Neural progenitor cell (in vitro differentiated cells): ENCODE results near the gene PTPN14. TPM values are rescaled to one million over a fixed set of nuclear protein-coding genes. Genes with fewer than 3 reads are reported as not detected.
"Not testable (repeated sequence)": the region's sequence is repeated elsewhere in the genome, so short reads cannot be mapped to it uniquely, and the experiment has no call there.

Experiments used
- DNase-seq: peaks from one replicate; pipeline ENCODE4 v3.0.0-alpha.2; 2016; ENCODE audit warnings: low spot score
- H2AFZ ChIP-seq: fragments of 200-600 bp; sonication (generic); replicated peaks from 2 replicates; pipeline ENCODE4 v1.6.1; 2016; ENCODE audit warnings: antibody characterized with exemption
- H3F3A ChIP-seq: fragments of 200-600 bp; sonication (generic); 2 replicates; pipeline ENCODE4 v1.6.1; 2016; ENCODE audit warnings: antibody characterized with exemption, low read depth
- H3K27ac ChIP-seq: fragments of 200-600 bp; sonication (generic); 2 replicates; pipeline ENCODE4 v1.5.1; 2016; ENCODE audit warnings: mild to moderate bottlenecking
- H3K27me3 ChIP-seq: fragments of 200-600 bp; sonication (generic); 2 replicates; pipeline ENCODE4 v1.6.1; 2016; ENCODE audit warnings: mild to moderate bottlenecking, moderate library complexity
- H3K36me3 ChIP-seq: fragments of 200-600 bp; sonication (generic); 2 replicates; pipeline ENCODE4 v1.5.1; 2016
- H3K4me1 ChIP-seq: fragments of 200-600 bp; sonication (generic); 2 replicates; pipeline ENCODE4 v1.6.1; 2016; ENCODE audit warnings: mixed run types
- H3K4me2 ChIP-seq: fragments of 200-600 bp; sonication (generic); 2 replicates; pipeline ENCODE4 v1.6.1; 2016
- H3K4me3 ChIP-seq: fragments of 200-600 bp; sonication (generic); 2 replicates; pipeline ENCODE4 v1.5.1; 2016
- H3K79me2 ChIP-seq: fragments of 200-600 bp; sonication (generic); 2 replicates; pipeline ENCODE4 v1.6.1; 2016; ENCODE audit warnings: low read depth
- H3K9ac ChIP-seq: fragments of 200-600 bp; sonication (generic); 2 replicates; pipeline ENCODE4 v1.6.1; 2016
- H3K9me3 ChIP-seq: fragments of 200-600 bp; sonication (generic); 2 replicates; pipeline ENCODE4 v1.5.1; 2016; ENCODE audit warnings: low read depth
- H4K20me1 ChIP-seq: fragments of 200-600 bp; sonication (generic); 2 replicates; pipeline ENCODE4 v1.6.1; 2016; ENCODE audit warnings: low read depth
- H3K27ac Mint-ChIP-seq: 3 replicates; pipeline ENCODE4 v1.8.0; 2021; ENCODE audit warnings: mixed read lengths
- H3K27me3 Mint-ChIP-seq: 2 replicates; pipeline ENCODE4 v1.8.0; 2022; ENCODE audit warnings: low read depth, mild to moderate bottlenecking, inconsistent platforms, moderate library complexity, mixed read lengths; ENCODE audit not compliant: insufficient read depth
- H3K36me3 Mint-ChIP-seq: 3 replicates; pipeline ENCODE4 v1.8.0; 2021; ENCODE audit warnings: mixed read lengths
- H3K4me1 Mint-ChIP-seq: 3 replicates; pipeline ENCODE4 v1.8.0; 2021; ENCODE audit warnings: mixed read lengths
- H3K4me3 Mint-ChIP-seq: 3 replicates; pipeline ENCODE4 v1.8.0; 2021; ENCODE audit warnings: mild to moderate bottlenecking, moderate library complexity, mixed read lengths
- H3K9me3 Mint-ChIP-seq: 3 replicates; pipeline ENCODE4 v1.8.0; 2020; ENCODE audit warnings: mixed read lengths
- CTCF ChIP-seq: fragments of 200-600 bp; sonication (generic); IDR thresholded peaks from 2 replicates; pipeline ENCODE4 v1.5.1; 2017; ENCODE audit warnings: antibody characterized with exemption, mild to moderate bottlenecking
- EZH2 ChIP-seq: fragments of 200-600 bp; sonication (generic); IDR thresholded peaks from 2 replicates; pipeline ENCODE4 v1.6.1; 2017; ENCODE audit warnings: antibody characterized with exemption, mild to moderate bottlenecking, moderate library complexity
- EZH2phosphoT487 ChIP-seq: fragments of 200-600 bp; sonication (generic); IDR thresholded peaks from 2 replicates; pipeline ENCODE4 v1.6.1; 2017; ENCODE audit warnings: antibody characterized with exemption
- total RNA-seq: library from RNA; depleted of rRNA; stranded (reverse); fragments of >200 nt; gene quantifications from 2 replicates; pipeline ENCODE4 v1.2.3, GENCODE V29; 2015; ENCODE audit warnings: low replicate concordance

The PTPN14 gene
- total RNA-seq, 1 donor from 2014 or later = 28.3 TPM

DNA sequence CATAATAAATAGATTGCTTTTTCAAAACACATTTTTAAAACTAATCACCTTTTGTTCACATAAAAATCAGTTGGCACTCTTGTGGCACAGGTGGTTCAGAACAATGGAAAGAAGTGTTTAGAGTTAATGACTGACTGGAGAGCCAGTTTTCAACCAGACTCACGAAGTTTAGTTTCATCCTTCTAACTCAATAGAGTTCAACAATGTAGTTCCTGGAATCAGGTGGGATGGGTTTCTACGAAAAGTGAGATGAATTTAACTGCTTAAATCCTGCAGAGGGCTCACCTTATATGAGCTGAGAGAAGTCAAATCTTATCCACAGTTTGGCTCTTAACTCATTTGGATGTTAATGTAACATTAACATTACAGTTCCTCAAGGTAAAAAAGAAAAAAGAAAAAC is 153.9 kb downstream of the PTPN14 start:
- TF ChIP-seq EZH2phosphoT487 = no peak
- TF ChIP-seq EZH2 = no peak
- TF ChIP-seq CTCF = no peak
- no peak overlapping the region for H3K27ac ChIP-seq
- Mint-ChIP-seq H3K27me3 (no peaks in the 10 kb centered on the region), H3K4me3 (no peak overlapping the region), H3K9me3 (no peaks in the 10 kb centered on the region), H3K4me1 (no peaks in the 10 kb centered on the region), H3K27ac (no peak overlapping the region), H3K36me3 (peaks cover 25% of the 10 kb centered on the region)
- H3K27me3 ChIP-seq = no peaks in the 10 kb centered on the region
- DNase-seq = no peak
- H3K9me3 ChIP-seq = no peaks in the 10 kb centered on the region
- no peak overlapping the region for H3K9ac ChIP-seq
- no peak overlapping the region for H3K4me2 ChIP-seq
- H3K36me3 ChIP-seq = no peaks in the 10 kb centered on the region
- no peaks in the 10 kb centered on the region for H3F3A ChIP-seq
- H3K4me3 ChIP-seq = no peak overlapping the region
- H3K79me2 ChIP-seq = no peaks in the 10 kb centered on the region
- no peaks in the 10 kb centered on the region for H3K4me1 ChIP-seq
- H2AFZ ChIP-seq = no peak overlapping the region
- no peaks in the 10 kb centered on the region for H4K20me1 ChIP-seq

DNA sequence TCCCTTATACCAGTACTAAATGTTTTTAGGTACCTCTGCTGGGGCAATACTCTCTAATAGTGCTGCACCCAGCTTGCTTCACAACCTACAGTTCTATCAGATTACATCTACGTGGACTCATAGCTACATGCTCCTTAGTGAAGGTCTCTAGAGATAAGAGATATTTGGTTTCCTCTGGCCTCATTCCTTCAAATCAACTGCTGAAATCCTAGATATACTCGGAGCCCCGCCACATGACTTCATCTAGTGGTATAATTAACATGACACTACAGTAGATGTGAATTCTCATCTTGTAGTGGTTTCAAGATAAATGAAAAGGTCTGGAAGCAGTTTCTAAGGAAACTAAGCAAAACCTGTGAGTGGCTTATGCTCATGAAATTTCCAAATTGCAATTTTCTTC is 155.1 kb downstream of the PTPN14 start:
- Histone ChIP-seq H3K27me3 (no peaks in the 10 kb centered on the region), H3K36me3 (no peaks in the 10 kb centered on the region), H3K9ac (no peak overlapping the region), H3K27ac (no peak overlapping the region), H3K4me2 (no peak overlapping the region), H3F3A (no peaks in the 10 kb centered on the region), H2AFZ (no peak overlapping the region), H4K20me1 (no peaks in the 10 kb centered on the region), H3K9me3 (no peaks in the 10 kb centered on the region), H3K4me1 (no peaks in the 10 kb centered on the region), H3K79me2 (no peaks in the 10 kb centered on the region), H3K4me3 (no peak overlapping the region)
- no peak overlapping the region for H3K4me3 Mint-ChIP-seq
- peaks cover 23% of the 10 kb centered on the region for H3K36me3 Mint-ChIP-seq
- no peak for TF ChIP-seq EZH2
- no peak for TF ChIP-seq EZH2phosphoT487
- no peak for TF ChIP-seq CTCF
- H3K9me3 Mint-ChIP-seq = no peaks in the 10 kb centered on the region
- DNase-seq = no peak
- H3K27ac Mint-ChIP-seq = no peak overlapping the region
- H3K4me1 Mint-ChIP-seq = no peaks in the 10 kb centered on the region
- no peaks in the 10 kb centered on the region for H3K27me3 Mint-ChIP-seq

DNA sequence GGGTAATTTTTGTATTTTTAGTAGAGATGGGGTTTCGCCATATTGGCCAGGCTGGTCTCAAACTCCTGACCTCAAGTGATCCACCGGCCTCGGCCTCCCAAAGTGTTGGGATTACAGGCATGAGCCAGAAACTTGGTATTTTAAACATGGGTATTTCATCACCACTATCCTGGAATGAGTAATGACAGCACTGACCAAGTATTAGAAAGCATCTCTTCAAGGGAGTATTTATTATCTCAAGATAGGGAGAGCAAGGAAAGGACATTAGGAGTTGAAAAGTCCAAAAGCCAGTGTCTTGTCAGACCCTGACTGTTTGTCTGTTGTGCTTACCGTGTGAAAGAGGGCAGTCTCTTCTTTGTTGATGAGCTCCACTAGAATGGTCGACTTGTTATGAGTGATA is 156.8 kb downstream of the PTPN14 start:
- H3K4me1 ChIP-seq, H3K9ac ChIP-seq, H3K9me3 Mint-ChIP-seq, H3K4me3 Mint-ChIP-seq, H3K27me3 Mint-ChIP-seq, H3K4me2 ChIP-seq, H3F3A ChIP-seq, H3K79me2 ChIP-seq, H3K27ac ChIP-seq, H3K4me1 Mint-ChIP-seq, H3K27ac Mint-ChIP-seq, H3K9me3 ChIP-seq, H3K4me3 ChIP-seq, H3K36me3 ChIP-seq, H4K20me1 ChIP-seq, H2AFZ ChIP-seq, H3K27me3 ChIP-seq, DNase-seq: not testable (repeated sequence)
- H3K36me3 Mint-ChIP-seq = peaks cover 16% of the 10 kb centered on the region

DNA sequence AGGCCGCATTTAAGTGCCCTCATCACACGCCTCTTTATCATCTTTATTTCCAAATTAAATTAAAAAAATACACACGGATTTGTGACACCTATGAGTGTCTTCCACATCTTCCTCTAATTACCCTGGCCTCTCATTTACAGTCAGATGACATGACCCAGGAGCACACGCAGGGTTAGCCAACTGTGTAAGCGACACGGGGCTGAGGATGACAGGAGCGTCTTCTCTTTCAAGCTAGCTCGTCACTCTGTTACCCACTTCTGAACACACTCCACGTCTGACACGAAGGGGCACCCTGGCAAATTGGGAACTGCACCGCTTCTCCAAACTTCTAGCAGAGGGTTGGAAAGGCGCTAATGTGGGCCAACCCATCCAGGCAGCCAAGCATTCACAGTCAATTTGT is 158.3 kb downstream of the PTPN14 start:
- H3K9ac ChIP-seq = no peak overlapping the region
- no peaks in the 10 kb centered on the region for H3F3A ChIP-seq
- peaks cover 10% of the 10 kb centered on the region for H3K36me3 Mint-ChIP-seq
- H3K4me2 ChIP-seq = no peak overlapping the region
- H3K79me2 ChIP-seq = no peaks in the 10 kb centered on the region
- no peak overlapping the region for H3K4me3 ChIP-seq
- no peak for DNase-seq
- H3K4me3 Mint-ChIP-seq = no peak overlapping the region
- no peaks in the 10 kb centered on the region for H3K36me3 ChIP-seq
- H3K27ac Mint-ChIP-seq = no peak overlapping the region
- no peaks in the 10 kb centered on the region for H4K20me1 ChIP-seq
- H3K4me1 ChIP-seq = peaks cover 3% of the 10 kb centered on the region
- no peaks in the 10 kb centered on the region for H3K27me3 Mint-ChIP-seq
- H3K9me3 ChIP-seq = no peaks in the 10 kb centered on the region
- H2AFZ ChIP-seq = no peak overlapping the region
- TF ChIP-seq CTCF (no peak), EZH2phosphoT487 (no peak), EZH2 (no peak)
- no peaks in the 10 kb centered on the region for H3K27me3 ChIP-seq
- H3K9me3 Mint-ChIP-seq = no peaks in the 10 kb centered on the region
- H3K27ac ChIP-seq = no peak overlapping the region
- H3K4me1 Mint-ChIP-seq = no peaks in the 10 kb centered on the region
